D721Med (cell line): ENCODE data around the gene MCTP2.

ENCODE experiments used
- DNase-seq: peaks from one replicate; pipeline ENCODE4 v3.0.0; 2011; ENCODE audit warnings: low spot score; ENCODE audit not compliant: insufficient read length
- FAIRE-seq: peaks from 2 replicates; lab custom pipeline; 2011; peaks lifted over from hg19 to GRCh38; lab: Jason Lieb, UNC
- CTCF ChIP-seq: IDR thresholded peaks from 2 replicates; pipeline ENCODE4 v1.5.1; 2012; ENCODE audit warnings: mild to moderate bottlenecking, control low read depth; ENCODE audit not compliant: insufficient read depth; ENCODE audit errors: missing control alignments

MCTP2 gene

GRCh38 chr15:94235041-94235440, 3.7 kb downstream of the MCTP2 start:
- FAIRE-seq = no peak
- DNase-seq = no peak
- no peak for TF ChIP-seq CTCF

- FAIRE-seq (no peak), DNase-seq (no peak)
Measured at GRCh38 chr15:94235646-94236045, 4.3 kb downstream of the MCTP2 start.

DNA sequence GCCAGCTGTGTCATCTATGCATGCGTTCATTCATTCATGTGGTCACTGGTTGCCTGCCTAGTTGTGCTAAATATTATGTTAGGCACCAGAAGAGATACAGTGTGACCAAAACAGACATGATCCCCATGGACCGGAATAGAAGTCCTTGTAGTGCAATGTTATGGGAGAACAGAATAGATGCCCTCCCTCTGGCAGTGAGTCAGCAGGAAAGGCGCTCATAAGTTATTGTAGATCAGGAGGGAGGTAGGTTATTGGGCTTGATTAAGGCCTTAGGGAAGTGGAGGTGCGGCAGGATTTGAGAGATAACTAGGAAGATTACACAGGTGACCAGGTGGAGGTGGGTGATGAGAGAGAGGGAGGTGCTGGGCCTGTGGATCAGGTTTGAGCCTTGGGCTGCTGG, 5.2 kb downstream of the MCTP2 start:
- no peak for TF ChIP-seq CTCF
- DNase-seq (no peak), FAIRE-seq (no peak)

More at GRCh38 chr15:94235646-94236045, 4.3 kb downstream of the MCTP2 start:
- TF ChIP-seq CTCF = no peak

DNA sequence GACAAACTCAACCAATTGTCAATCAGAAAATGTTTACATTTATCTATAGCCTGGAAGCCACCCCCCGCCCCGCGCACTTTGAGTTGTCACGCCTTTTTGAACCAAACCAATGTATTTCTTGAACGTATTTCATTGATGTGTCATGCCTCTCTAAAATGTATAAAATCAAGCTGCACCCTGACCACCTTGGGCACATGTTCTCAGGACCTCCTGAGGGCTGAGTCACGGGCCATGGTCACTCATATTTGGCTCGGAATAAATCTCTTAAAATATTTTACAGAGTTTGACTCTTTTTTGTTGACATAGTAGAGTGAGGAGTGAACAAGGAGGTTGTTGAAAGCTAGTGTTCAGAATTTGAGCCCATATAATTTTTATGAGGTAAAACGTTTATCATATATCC, 6.5 kb downstream of the MCTP2 start:
- no peak for DNase-seq
- FAIRE-seq = no peak
- TF ChIP-seq CTCF = no peak

- no peak for FAIRE-seq
- no peak for DNase-seq
- TF ChIP-seq CTCF = no peak
Measured at GRCh38 chr15:94238539-94239118, 7.3 kb downstream of the MCTP2 start.

DNA sequence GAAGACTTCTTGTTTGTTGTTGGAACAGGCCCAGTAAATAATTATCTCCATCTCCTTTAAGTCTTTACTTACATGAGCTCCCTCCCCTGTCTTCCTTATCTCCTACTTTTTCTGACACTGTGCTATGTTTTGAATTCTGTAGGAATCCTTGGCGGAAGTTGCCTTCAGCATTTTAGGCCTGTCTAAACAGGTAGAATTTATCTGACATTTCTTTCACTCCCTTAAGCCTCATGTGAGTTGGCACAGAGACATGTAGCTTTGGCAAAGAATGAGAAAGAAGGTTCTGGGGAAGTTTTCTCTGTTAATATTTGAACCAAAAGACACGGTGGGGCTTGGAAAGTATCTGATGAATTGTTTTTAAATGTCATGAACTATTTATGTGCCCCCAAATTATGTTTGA, 8.1 kb downstream of the MCTP2 start:
- TF ChIP-seq CTCF = no peak
- FAIRE-seq = no peak
- no peak for DNase-seq

- no peak for DNase-seq
- TF ChIP-seq CTCF = no peak
- FAIRE-seq = no peak
Measured at GRCh38 chr15:94240480-94240879, 9.1 kb downstream of the MCTP2 start.
